Stimulated activated CD4-positive, alpha-beta T cell treated with anti-CD3 and anti-CD28 coated beads, TNF-alpha, amount 100 ng/mL, for 48 hours (primary cell): ENCODE measurements around the gene ASF1B.
"Not testable (repeated sequence)": the region's sequence is repeated elsewhere in the genome, so short reads cannot be mapped to it uniquely, and the experiment has no call there.

Source experiments
- DNase-seq, 3 donors: peaks; one replicate each; pipeline ENCODE4 v3.0.0-alpha.2; 2020; ENCODE audit warnings: low read depth in 3 of 3

The ASF1B gene

GRCh38 chr19:14160017-14160703 is 23.8 kb upstream of the ASF1B start:
- no peak for DNase-seq

- DNase-seq = no peak
Measured at GRCh38 chr19:14159059-14159458, 22.7 kb upstream of the ASF1B start.

GRCh38 chr19:14158276-14159023 is 22.1 kb upstream of the ASF1B start:
- DNase-seq = no peak

GRCh38 chr19:14156971-14157717 is 20.8 kb upstream of the ASF1B start:
- no peak for DNase-seq

GRCh38 chr19:14156122-14156521 is 19.7 kb upstream of the ASF1B start:
- DNase-seq = no peak

GRCh38 chr19:14155371-14155770 is 19.0 kb upstream of the ASF1B start:
- DNase-seq = no peak

GRCh38 chr19:14152713-14153112 is 16.3 kb upstream of the ASF1B start:
- DNase-seq = no peak

GRCh38 chr19:14150770-14151661 is 14.6 kb upstream of the ASF1B start:
- DNase-seq = no peak

DNA sequence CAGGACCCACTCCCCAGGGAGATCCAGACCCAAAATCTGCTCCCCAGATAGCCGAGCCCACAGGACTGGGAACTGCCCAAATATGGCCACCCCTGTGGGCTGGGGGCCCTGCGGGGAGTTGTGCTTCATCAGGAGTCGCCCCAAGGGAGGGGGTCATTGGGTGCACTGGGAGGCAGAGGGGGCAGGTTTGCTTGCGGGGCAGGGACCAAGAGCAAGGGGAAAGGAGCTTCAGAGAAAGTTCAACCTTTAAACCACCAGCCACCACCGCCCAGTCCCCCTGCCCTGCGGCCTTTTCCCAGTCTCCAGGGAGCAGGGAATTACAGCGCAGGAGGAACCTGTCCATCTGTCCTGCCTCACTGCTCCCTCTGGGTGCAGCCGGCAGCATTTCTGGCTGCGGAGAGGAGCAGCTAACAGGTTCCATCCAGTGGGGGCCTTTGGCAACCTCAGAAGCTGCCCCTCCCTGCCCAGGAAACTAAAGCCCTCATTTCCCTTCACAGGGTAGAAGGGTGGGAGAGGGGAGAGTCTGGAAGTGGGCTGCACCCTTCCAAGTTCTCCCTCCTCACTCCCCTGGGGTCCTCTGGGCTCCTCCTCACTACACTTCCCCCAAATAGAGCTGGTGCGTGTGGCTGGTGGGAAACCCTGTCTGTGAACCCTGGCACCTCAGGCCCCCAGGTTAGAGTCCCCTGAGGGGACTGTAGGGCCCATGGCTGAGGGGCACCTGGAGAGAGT is 13.8 kb upstream of the ASF1B start:
- no peak for DNase-seq

DNA sequence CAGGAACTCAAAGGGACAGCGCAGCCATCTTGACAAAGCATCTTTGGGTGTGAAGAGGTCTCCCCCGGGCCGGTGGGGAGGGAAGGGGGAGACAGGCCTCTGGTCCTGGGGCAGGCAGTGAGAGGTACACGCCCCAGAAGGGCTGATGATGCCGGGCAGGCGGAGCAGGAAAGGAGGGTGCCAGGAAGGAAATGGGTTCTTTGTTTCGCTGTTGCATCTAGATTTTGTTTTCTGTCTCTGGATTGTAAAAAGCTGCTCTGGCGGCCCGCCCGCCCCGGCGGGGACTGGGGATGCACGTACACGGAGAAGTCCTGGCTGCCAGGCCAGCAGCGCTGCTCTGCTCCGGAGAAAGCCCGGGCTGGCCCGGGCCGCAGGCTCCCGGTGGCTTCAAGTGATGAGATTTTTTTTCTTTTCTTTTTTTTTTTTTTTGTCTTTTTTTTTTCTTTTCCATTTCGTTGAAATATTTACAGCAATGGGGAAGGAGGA is 13.2 kb upstream of the ASF1B start:
- DNase-seq = no peak

DNA sequence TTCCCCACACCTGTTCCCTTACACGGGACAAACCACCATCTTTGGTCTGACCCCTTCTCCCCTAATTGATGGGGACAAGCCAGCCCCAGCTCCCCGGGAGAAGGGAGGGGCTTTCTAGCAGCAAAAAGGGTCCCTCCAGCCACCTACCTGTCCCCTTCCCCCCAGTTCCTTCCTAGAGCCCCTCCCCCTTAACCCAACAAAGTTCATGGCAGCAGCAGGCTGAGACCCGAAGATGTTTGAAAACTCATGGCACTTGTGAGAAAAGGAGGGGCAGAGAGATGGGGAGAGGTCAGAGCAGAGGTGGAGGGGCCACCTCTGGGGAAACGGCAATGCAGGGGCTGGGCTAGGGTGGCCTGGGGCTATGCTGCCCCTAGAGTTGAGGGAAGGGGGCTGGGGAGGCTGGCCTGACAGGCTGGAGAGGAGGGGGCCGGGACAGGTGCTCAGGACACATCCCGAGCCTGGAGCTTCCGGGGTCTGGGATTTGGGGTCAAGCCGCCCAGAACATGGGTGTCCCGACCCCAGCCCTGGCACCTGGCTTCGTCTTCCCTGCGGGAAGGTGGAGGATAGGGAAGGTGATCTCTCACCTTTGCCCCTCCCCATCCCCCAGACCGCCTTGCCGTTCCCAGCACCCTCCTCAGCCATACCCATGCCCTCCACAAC is 12.5 kb upstream of the ASF1B start:
- no peak for DNase-seq

DNA sequence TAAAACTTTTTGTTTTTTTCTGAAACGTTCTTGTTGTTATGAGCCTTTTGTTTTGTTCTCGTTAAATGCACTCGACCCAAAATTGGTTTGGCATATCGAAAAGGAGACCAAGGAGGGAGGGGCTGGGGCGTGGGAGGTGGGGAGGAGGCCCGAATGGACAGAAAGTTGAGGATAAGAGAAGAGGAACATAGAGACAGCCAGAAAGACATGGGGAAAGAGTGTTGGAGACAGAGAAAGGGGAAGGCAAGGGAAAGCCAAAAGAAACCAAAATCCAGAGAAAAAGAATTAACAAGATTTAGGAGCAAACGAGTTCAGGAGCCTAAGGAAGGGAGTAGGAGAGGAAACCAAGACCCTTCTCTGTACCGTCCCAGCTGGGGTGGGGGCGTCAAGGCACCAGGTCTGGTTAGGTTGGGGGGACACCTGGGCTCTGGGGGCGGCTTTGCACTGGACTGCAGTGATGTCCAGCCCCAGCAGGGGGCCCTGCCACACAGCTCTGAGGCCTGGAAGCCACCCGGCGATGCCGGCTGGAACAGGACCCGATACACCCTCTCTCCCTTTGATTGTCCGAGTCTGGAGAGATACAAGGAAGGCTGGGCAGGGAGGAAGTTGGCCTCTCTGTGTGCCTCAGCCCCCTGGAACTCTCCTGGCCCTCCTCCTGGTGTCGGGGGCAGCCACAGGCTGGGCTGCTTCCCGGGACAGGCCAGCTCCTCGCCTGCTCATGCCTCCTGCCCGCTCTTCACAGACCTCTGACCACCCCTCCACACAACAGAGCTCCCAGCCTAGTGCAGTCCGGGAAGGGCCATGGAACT is 11.6 kb upstream of the ASF1B start:
- DNase-seq = peak in 1 of 3 donors; percentile 44

GRCh38 chr19:14146789-14147216 is 10.4 kb upstream of the ASF1B start:
- no peak for DNase-seq

DNA sequence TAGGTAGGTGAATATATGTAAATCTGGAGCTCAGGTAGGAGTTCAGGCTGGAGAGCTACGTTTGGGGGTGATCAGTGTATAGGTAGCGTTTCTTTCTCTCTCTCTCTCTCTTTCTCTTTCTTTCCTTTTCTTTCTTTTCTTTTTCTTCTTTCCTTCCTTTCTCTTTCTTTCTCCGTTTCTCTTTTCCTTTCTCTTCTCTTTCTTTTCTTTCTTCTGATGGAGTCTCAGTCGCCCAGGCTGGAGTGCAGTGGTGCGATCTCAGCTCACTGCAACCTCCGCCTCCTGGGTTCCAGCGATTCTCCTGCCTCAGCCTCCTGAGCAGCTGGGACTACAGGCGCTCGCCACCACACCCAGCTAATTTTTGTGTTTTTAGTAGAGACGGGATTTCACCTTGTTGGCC is 9.8 kb upstream of the ASF1B start:
- DNase-seq = not testable (repeated sequence)

GRCh38 chr19:14145381-14145780 is 9.0 kb upstream of the ASF1B start:
- no peak for DNase-seq

GRCh38 chr19:14142262-14143190 is 6.1 kb upstream of the ASF1B start:
- no peak for DNase-seq

DNA sequence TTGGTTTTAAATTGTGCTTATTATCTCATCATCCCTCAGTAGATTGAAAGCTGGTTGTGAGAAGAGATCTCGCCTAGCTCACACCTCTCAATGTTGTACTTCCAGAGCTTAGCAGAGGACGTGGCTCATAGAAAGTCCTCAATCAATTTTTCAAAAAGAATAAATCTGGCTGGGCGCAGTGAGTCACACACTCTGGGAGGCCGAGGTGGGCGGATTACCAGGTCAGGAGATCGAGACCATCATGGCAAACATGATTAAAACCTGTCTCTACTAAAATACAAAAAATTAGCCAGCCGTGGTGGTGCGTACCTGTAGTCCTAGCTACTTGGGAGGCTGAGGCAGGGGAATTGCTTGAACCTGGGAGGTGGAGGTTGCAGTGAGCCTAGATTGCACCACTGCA is 4.7 kb upstream of the ASF1B start:
- no peak for DNase-seq

DNA sequence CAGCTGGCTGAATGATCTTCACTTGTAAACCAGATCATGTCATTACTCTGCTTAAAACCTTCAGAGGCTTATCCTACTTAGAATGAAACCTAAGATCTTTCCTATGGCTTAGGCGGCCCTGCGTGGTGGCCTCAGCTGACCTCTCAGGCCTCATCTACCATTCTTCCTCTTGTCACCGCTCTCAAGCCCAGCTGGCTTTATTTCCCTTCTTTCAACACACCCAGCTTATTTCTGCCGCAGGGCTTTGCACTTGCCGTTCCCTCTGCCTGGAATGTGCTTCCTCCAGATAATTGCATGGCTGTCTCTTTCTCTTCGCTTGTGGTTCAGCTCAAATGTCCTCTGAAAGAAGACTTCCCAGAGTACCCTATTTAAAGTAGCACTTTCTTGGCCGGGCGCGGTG is 3.6 kb upstream of the ASF1B start:
- no peak for DNase-seq
